ENCODE measurements around the gene FAM221B.
A peak's percentile ranks its signal among the peaks of the same experiment; 100 is the strongest.

FAM221B gene

GRCh38 chr9:35816708-35817107 is 11.8 kb downstream of the FAM221B start:
- no peak for DNase-seq (ENCODE audit: low read depth, low spot score)
- H3K4me1 ChIP-seq (ENCODE audit: insufficient read depth, insufficient read length), result peaks cover 5% of the 10 kb centered on the region
- no peak overlapping the region for H3K4me3 ChIP-seq (ENCODE audit: insufficient read length, low read depth)
- no peaks in the 10 kb centered on the region for H3K9me3 ChIP-seq (ENCODE audit: insufficient read depth, low read length)
- no peaks in the 10 kb centered on the region for H3K36me3 ChIP-seq (ENCODE audit: insufficient read depth, insufficient read length, low read length)
- no peak overlapping the region for H3K9ac ChIP-seq (ENCODE audit: insufficient read length, low read depth)
- peaks cover 2% of the 10 kb centered on the region for H3K27me3 ChIP-seq (ENCODE audit: insufficient read depth, insufficient read length)
- TF ChIP-seq ZNF274 (IDR thresholded peaks at IDR 0.05; ENCODE audit: low read depth, low read length) (no peak), YY1 (IDR thresholded peaks at IDR 0.05; ENCODE audit: insufficient read depth, insufficient read length) (no peak), SUZ12 (IDR thresholded peaks at IDR 0.05; ENCODE audit: extremely low read depth, insufficient read depth, insufficient read length) (no peak)

DNA sequence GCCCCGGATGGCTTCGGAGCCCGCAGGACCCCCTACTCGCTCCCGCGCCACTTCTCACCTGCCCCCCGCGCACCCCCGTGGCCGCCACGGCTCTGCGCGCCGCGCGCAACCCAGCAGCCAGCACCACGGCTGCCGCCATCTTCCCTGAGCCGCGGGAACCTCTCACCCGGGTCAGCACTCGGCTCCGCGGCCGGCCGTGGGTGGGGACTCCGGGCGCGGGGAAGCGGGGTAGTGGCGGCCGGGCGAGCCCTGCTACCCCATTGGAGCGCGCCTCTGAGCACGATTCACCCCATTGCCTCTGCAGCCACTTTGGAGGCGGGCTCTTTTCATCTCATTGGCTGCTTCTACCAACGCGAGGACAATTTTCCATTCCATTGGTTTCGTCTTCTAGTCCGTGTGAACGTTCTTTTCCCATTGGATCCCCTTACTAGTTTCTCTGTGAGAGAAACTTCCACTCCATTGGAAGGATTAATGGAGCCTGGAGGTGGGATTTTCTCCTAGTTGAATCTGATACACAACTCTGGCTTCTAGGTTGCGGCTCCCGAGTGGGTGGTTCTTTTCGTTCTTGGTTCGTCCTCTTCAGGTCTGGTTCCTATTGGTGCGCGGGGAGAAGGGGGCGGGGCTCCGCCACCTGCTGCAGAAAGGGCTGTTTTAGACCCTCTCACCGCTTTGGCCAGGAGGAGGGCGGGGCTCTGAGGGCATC is 13.5 kb downstream of the FAM221B start, which contains the start of gene HINT2:
TSS of gene HINT2 (minus strand) at position 202 of the 703 bp plus-strand sequence. CDS start at position 139, 63 bp downstream.
- peaks cover 5% of the 10 kb centered on the region for H3K4me1 ChIP-seq (ENCODE audit: insufficient read depth, insufficient read length)
- no peak for TF ChIP-seq ZNF274 (IDR thresholded peaks at IDR 0.05; ENCODE audit: low read depth, low read length)
- TF ChIP-seq YY1 (IDR thresholded peaks at IDR 0.05; ENCODE audit: insufficient read depth, insufficient read length), result peak; percentile 28
- DNase-seq (ENCODE audit: low read depth, low spot score), result peak; percentile 97
- H3K27me3 ChIP-seq (ENCODE audit: insufficient read depth, insufficient read length), result peaks cover 8% of the 10 kb centered on the region
- H3K4me3 ChIP-seq (ENCODE audit: insufficient read length, low read depth), result peak within 1 kb of the TSS; percentile 91
- H3K9ac ChIP-seq (ENCODE audit: insufficient read length, low read depth), result peak within 1 kb of the TSS; percentile 97
- H3K9me3 ChIP-seq (ENCODE audit: insufficient read depth, low read length), result no peaks in the 10 kb centered on the region
- H3K36me3 ChIP-seq (ENCODE audit: insufficient read depth, insufficient read length, low read length), result peaks cover 3% of the 10 kb centered on the region

GRCh38 chr9:35814106-35814840 is 14.3 kb downstream of the FAM221B start:
- peak overlapping the region; percentile 91 for H3K4me3 ChIP-seq (ENCODE audit: insufficient read length, low read depth)
- peak overlapping the region; percentile 97 for H3K9ac ChIP-seq (ENCODE audit: insufficient read length, low read depth)
- H3K36me3 ChIP-seq (ENCODE audit: insufficient read depth, insufficient read length, low read length), result peaks cover 10% of the 10 kb centered on the region
- peaks cover 5% of the 10 kb centered on the region for H3K4me1 ChIP-seq (ENCODE audit: insufficient read depth, insufficient read length)
- H3K27me3 ChIP-seq (ENCODE audit: insufficient read depth, insufficient read length), result peaks cover 8% of the 10 kb centered on the region
- peak; percentile 81 for DNase-seq (ENCODE audit: low read depth, low spot score)
- H3K9me3 ChIP-seq (ENCODE audit: insufficient read depth, low read length), result no peaks in the 10 kb centered on the region
- TF ChIP-seq YY1 (IDR thresholded peaks at IDR 0.05; ENCODE audit: insufficient read depth, insufficient read length) (no peak), ZNF274 (IDR thresholded peaks at IDR 0.05; ENCODE audit: low read depth, low read length) (no peak), SUZ12 (IDR thresholded peaks at IDR 0.05; ENCODE audit: extremely low read depth, insufficient read depth, insufficient read length) (no peak)

GRCh38 chr9:35813434-35814105 is 15.0 kb downstream of the FAM221B start:
- Histone ChIP-seq H3K9ac (ENCODE audit: insufficient read length, low read depth) (peak overlapping the region; percentile 97), H3K27me3 (ENCODE audit: insufficient read depth, insufficient read length) (peaks cover 8% of the 10 kb centered on the region), H3K4me3 (ENCODE audit: insufficient read length, low read depth) (no peak overlapping the region), H3K4me1 (ENCODE audit: insufficient read depth, insufficient read length) (peaks cover 5% of the 10 kb centered on the region), H3K36me3 (ENCODE audit: insufficient read depth, insufficient read length, low read length) (peaks cover 17% of the 10 kb centered on the region), H3K9me3 (ENCODE audit: insufficient read depth, low read length) (no peaks in the 10 kb centered on the region)
- DNase-seq (ENCODE audit: low read depth, low spot score), result no peak
- TF ChIP-seq ZNF274 (IDR thresholded peaks at IDR 0.05; ENCODE audit: low read depth, low read length), result no peak
- TF ChIP-seq SUZ12 (IDR thresholded peaks at IDR 0.05; ENCODE audit: extremely low read depth, insufficient read depth, insufficient read length), result no peak
- no peak for TF ChIP-seq YY1 (IDR thresholded peaks at IDR 0.05; ENCODE audit: insufficient read depth, insufficient read length)

- DNase-seq (ENCODE audit: low read depth, low spot score), result peak; percentile 95
- Histone ChIP-seq H3K9me3 (ENCODE audit: insufficient read depth, low read length) (no peaks in the 10 kb centered on the region), H3K9ac (ENCODE audit: insufficient read length, low read depth) (peak within 1 kb of the TSS; percentile 44), H3K4me1 (ENCODE audit: insufficient read depth, insufficient read length) (peaks cover 5% of the 10 kb centered on the region), H3K36me3 (ENCODE audit: insufficient read depth, insufficient read length, low read length) (peaks cover 30% of the 10 kb centered on the region), H3K27me3 (ENCODE audit: insufficient read depth, insufficient read length) (peaks cover 8% of the 10 kb centered on the region), H3K4me3 (ENCODE audit: insufficient read length, low read depth) (peak within 1 kb of the TSS; percentile 49)
- TF ChIP-seq YY1 (IDR thresholded peaks at IDR 0.05; ENCODE audit: insufficient read depth, insufficient read length) (no peak), ZNF274 (IDR thresholded peaks at IDR 0.05; ENCODE audit: low read depth, low read length) (no peak), SUZ12 (IDR thresholded peaks at IDR 0.05; ENCODE audit: extremely low read depth, insufficient read depth, insufficient read length) (no peak)
These were observed 16.4 kb downstream of the FAM221B start, which contains the start of gene SPAG8 for GRCh38 chr9:35812025-35812602. Gene SPAG8, minus strand, starts transcription at chr9:35812262. Its CDS starts 115 bp downstream, at chr9:35812147.

DNA sequence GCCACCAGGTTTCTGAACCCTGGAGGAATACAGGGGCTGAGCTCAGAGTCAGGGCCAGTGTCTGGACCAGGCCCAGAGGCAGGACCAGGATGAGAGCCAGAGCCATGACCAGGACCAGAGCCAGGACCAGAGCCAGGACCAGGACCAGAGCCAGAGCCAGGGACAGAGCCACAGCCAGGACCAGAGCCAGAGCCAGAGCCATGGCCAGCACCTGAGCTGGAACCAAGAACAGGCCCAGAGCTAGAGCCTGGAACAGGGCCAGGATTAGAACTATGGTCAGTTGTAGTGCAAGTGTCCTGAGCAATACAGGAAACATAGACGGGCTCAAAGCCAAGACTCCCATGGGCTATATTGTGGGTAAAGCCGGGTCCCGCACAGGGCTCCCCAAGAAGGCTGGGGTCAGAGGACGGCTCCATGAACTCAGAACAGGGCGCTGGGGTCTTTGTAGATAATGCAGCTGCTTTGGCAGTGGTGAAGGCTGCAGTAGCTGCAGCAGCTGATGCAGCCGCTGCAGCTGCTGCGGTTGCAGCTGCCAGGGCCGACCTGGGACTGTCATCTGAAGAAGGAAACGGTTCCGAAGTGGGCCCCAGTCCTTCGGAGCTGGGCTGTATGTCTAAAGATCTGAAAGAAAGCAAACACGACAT is 17.0 kb downstream of the FAM221B start:
- peak overlapping the region; percentile 49 for H3K4me3 ChIP-seq (ENCODE audit: insufficient read length, low read depth)
- H3K9ac ChIP-seq (ENCODE audit: insufficient read length, low read depth), result peak overlapping the region; percentile 44
- DNase-seq (ENCODE audit: low read depth, low spot score), result no peak

More for the DNA sequence above, 17.0 kb downstream of the FAM221B start:
- peaks cover 5% of the 10 kb centered on the region for H3K4me1 ChIP-seq (ENCODE audit: insufficient read depth, insufficient read length)
- peaks cover 34% of the 10 kb centered on the region for H3K36me3 ChIP-seq (ENCODE audit: insufficient read depth, insufficient read length, low read length)
- no peaks in the 10 kb centered on the region for H3K9me3 ChIP-seq (ENCODE audit: insufficient read depth, low read length)
- peaks cover 8% of the 10 kb centered on the region for H3K27me3 ChIP-seq (ENCODE audit: insufficient read depth, insufficient read length)
- TF ChIP-seq ZNF274 (IDR thresholded peaks at IDR 0.05; ENCODE audit: low read depth, low read length) (no peak), SUZ12 (IDR thresholded peaks at IDR 0.05; ENCODE audit: extremely low read depth, insufficient read depth, insufficient read length) (no peak), YY1 (IDR thresholded peaks at IDR 0.05; ENCODE audit: insufficient read depth, insufficient read length) (no peak)

Data from NT2/D1 (cell line).